ENCODE results near the gene MFN2. TPM values are rescaled to one million over a fixed set of nuclear protein-coding genes. Genes with fewer than 3 reads are reported as not detected.

The MFN2 gene
- total RNA-seq = 84.5 and 86.3 TPM in 2 replicates

GRCh38 chr1:11979851-11980675 lies at the start of gene MFN2:
Gene MFN2, plus strand, starts transcription at chr1:11980444. Its CDS starts 8,725 bp downstream, at chr1:11989169.

GRCh38 chr1:11934302-11935056 lies 45.8 kb upstream of the MFN2 start, which contains the start of gene PLOD1:
Gene PLOD1, plus strand, starts transcription at chr1:11934717. Its CDS starts 63 bp downstream, at chr1:11934780.

Other genes starting within 250 kb of the MFN2 start
- gene AGTRAP, start 244.3 kb upstream of the MFN2 start, total RNA-seq = 59.8 and 70.2 TPM in 2 replicates
- gene C1orf167, start 218.3 kb upstream of the MFN2 start, total RNA-seq = not detected in 2 replicates
- 12.5 TPM in 2 replicates for gene MTHFR, start 174.5 kb upstream of the MFN2 start, total RNA-seq
- gene CLCN6, start 174.3 kb upstream of the MFN2 start, total RNA-seq = 8.0 and 9.5 TPM in 2 replicates
- not detected in 2 replicates for gene NPPA, start 132.7 kb upstream of the MFN2 start, total RNA-seq
- 0.47 TPM in 1 of 2 replicates, not detected in the other for gene NPPB, start 121.5 kb upstream of the MFN2 start, total RNA-seq
- gene KIAA2013, start 54.0 kb upstream of the MFN2 start, total RNA-seq = 93.5 and 106 TPM in 2 replicates
- 263 and 339 TPM in 2 replicates for gene PLOD1, start 45.7 kb upstream of the MFN2 start, total RNA-seq
- 27.0 and 29.6 TPM in 2 replicates for gene MIIP, start 39.1 kb downstream of the MFN2 start, total RNA-seq
- gene TNFRSF8, start 82.9 kb downstream of the MFN2 start, total RNA-seq = not detected in 2 replicates
- gene TNFRSF1B, start 186.5 kb downstream of the MFN2 start, total RNA-seq = 22.3 and 36.9 TPM in 2 replicates
- 20.7 and 24.4 TPM in 2 replicates for gene VPS13D, start 249.6 kb downstream of the MFN2 start, total RNA-seq

Measured in mammary microvascular endothelial cell (primary cell).